ENCODE results near the gene SLFNL1. TPM values are rescaled to one million over a fixed set of nuclear protein-coding genes. Genes with fewer than 3 reads are reported as not detected.
A peak's percentile ranks its signal among the peaks of the same experiment; 100 is the strongest.

Gene SLFNL1
- total RNA-seq, 6 experiments from 2014 or later: 0.07 to 0.17 (median 0.11) TPM; not detected in 2

GRCh38 chr1:40974945-40975344 lies 46.6 kb downstream of the SLFNL1 start:
- no peaks in the 10 kb centered on the region; the same call in 1 of the 2 replicates for H3K36me3 Mint-ChIP-seq (ENCODE audit: low read depth)
- H3K27me3 Mint-ChIP-seq (ENCODE audit: insufficient read depth): peaks cover 1% of the 10 kb centered on the region; the same call in 1 of the 2 replicates
- H3K4me3 Mint-ChIP-seq: no peak overlapping the region
- peak overlapping the region; percentile 14; the same call in 1 of the 2 replicates for H3K27ac Mint-ChIP-seq
- TF ChIP-seq, protein P1, sequence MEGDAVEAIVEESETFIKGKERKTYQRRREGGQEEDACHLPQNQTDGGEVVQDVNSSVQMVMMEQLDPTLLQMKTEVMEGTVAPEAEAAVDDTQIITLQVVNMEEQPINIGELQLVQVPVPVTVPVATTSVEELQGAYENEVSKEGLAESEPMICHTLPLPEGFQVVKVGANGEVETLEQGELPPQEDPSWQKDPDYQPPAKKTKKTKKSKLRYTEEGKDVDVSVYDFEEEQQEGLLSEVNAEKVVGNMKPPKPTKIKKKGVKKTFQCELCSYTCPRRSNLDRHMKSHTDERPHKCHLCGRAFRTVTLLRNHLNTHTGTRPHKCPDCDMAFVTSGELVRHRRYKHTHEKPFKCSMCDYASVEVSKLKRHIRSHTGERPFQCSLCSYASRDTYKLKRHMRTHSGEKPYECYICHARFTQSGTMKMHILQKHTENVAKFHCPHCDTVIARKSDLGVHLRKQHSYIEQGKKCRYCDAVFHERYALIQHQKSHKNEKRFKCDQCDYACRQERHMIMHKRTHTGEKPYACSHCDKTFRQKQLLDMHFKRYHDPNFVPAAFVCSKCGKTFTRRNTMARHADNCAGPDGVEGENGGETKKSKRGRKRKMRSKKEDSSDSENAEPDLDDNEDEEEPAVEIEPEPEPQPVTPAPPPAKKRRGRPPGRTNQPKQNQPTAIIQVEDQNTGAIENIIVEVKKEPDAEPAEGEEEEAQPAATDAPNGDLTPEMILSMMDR (IDR thresholded peaks at IDR 0.05): no peak
- peaks cover 53% of the 10 kb centered on the region for H3K4me1 Mint-ChIP-seq (ENCODE audit: low read depth)
- DNase-seq: no peak
- no peaks in the 10 kb centered on the region for H3K9me3 Mint-ChIP-seq

GRCh38 chr1:40973912-40974311 lies 47.6 kb downstream of the SLFNL1 start:
- Mint-ChIP-seq H3K4me3 (no peak overlapping the region), H3K27me3 (ENCODE audit: insufficient read depth) (peaks cover 1% of the 10 kb centered on the region; the same call in 1 of the 2 replicates), H3K9me3 (no peaks in the 10 kb centered on the region), H3K27ac (no peak overlapping the region), H3K4me1 (ENCODE audit: low read depth) (peaks cover 59% of the 10 kb centered on the region), H3K36me3 (ENCODE audit: low read depth) (no peaks in the 10 kb centered on the region; the same call in 1 of the 2 replicates)
- TF ChIP-seq, protein P1 (IDR thresholded peaks at IDR 0.05): no peak
- no peak for DNase-seq

DNA sequence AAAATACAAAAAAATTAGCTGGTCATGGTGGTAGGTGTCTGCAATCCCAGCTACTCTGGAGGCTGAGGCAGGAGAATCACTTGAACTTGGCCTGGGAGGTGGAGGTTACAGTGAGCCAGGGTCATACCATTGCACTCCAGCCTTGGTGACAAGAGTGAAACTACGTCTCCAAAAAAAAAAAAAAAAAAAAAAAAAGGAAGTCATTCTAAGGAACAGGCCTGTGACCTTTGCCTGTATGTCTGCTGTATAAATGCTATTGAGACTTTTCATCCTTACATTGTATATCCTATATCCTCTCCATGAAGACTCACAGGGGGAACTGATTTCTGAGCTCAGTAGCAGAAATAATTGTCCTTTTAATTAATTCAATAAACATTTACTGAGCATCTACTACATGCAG lies 49.6 kb downstream of the SLFNL1 start:
- Mint-ChIP-seq H3K9me3 (no peaks in the 10 kb centered on the region), H3K4me3 (no peak overlapping the region), H3K27ac (no peak overlapping the region), H3K27me3 (ENCODE audit: insufficient read depth) (peaks cover 1% of the 10 kb centered on the region; the same call in 1 of the 2 replicates), H3K36me3 (ENCODE audit: low read depth) (no peaks in the 10 kb centered on the region; the same call in 1 of the 2 replicates), H3K4me1 (ENCODE audit: low read depth) (peaks cover 62% of the 10 kb centered on the region)
- no peak for DNase-seq
- TF ChIP-seq, protein P1 (IDR thresholded peaks at IDR 0.05): no peak

- TF ChIP-seq, protein P1 (IDR thresholded peaks at IDR 0.05): no peak
- Mint-ChIP-seq H3K4me3 (no peak overlapping the region), H3K9me3 (no peaks in the 10 kb centered on the region), H3K36me3 (ENCODE audit: low read depth) (no peaks in the 10 kb centered on the region), H3K27me3 (ENCODE audit: insufficient read depth) (peaks cover 1% of the 10 kb centered on the region; the same call in 1 of the 2 replicates), H3K27ac (peak overlapping the region; percentile 98), H3K4me1 (ENCODE audit: low read depth) (peaks cover 63% of the 10 kb centered on the region)
- no peak for DNase-seq
Observed at GRCh38 chr1:40969445-40969844, 52.1 kb downstream of the SLFNL1 start.

- TF ChIP-seq, protein P1 (IDR thresholded peaks at IDR 0.05): no peak
- DNase-seq: no peak
- peaks cover 53% of the 10 kb centered on the region for H3K4me1 Mint-ChIP-seq (ENCODE audit: low read depth)
- no peaks in the 10 kb centered on the region for H3K9me3 Mint-ChIP-seq
- H3K36me3 Mint-ChIP-seq (ENCODE audit: low read depth): no peaks in the 10 kb centered on the region
- H3K4me3 Mint-ChIP-seq: no peak overlapping the region
- peaks cover 1% of the 10 kb centered on the region; the same call in 1 of the 2 replicates for H3K27me3 Mint-ChIP-seq (ENCODE audit: insufficient read depth)
- H3K27ac Mint-ChIP-seq: peak overlapping the region; percentile 62
Observed at GRCh38 chr1:40966417-40966816, 55.1 kb downstream of the SLFNL1 start.

Other genes starting within 250 kb of the SLFNL1 start
- under 1 TPM in 1 of 6 experiments, not detected in 5; 0.05 TPM for gene KCNQ4, start 237.9 kb downstream of the SLFNL1 start, total RNA-seq (2021; fragmentation: NEBNext Ultra II Directional; extraction: Animal tissue kit (Norgen Biotek cat#: 25700))
- 1 to 10 TPM; 1.7 to 5.3 (median 3.8) TPM for gene CITED4, start 159.4 kb downstream of the SLFNL1 start, total RNA-seq (2021; fragmentation: NEBNext Ultra II Directional; extraction: Animal tissue kit (Norgen Biotek cat#: 25700))
- gene CTPS1, start 42.0 kb downstream of the SLFNL1 start, total RNA-seq (2021; fragmentation: NEBNext Ultra II Directional; extraction: Animal tissue kit (Norgen Biotek cat#: 25700)): 100 to 1,000 TPM in 1 of 6 experiments, 10 to 100 TPM in 5; 89.3 to 125 (median 91.6) TPM
- gene SCMH1, start 220.6 kb upstream of the SLFNL1 start, total RNA-seq (2021; fragmentation: NEBNext Ultra II Directional; extraction: Animal tissue kit (Norgen Biotek cat#: 25700)): 10 to 100 TPM; 16.9 to 24.4 (median 21.7) TPM

Data from HFFc6 (cell line).